Nephron (organoid): ENCODE results near the gene ABCG1.

Experiments
- H3K27ac Mint-ChIP-seq, 3 experiments: 2 replicates each; pipeline ENCODE4 v1.8.0; 2020; ENCODE audit warnings: mixed read lengths in 3 of 3, mild to moderate bottlenecking in 2 of 3, moderate library complexity in 1 of 3
- H3K27me3 Mint-ChIP-seq: 2 replicates; pipeline ENCODE4 v1.8.0; 2021; ENCODE audit warnings: low read depth, mild to moderate bottlenecking, moderate library complexity, mixed read lengths
- H3K36me3 Mint-ChIP-seq: 2 replicates; pipeline ENCODE4 v1.8.0; 2020; ENCODE audit warnings: low read depth, mixed read lengths
- H3K4me1 Mint-ChIP-seq: 2 replicates; pipeline ENCODE4 v1.8.0; 2020; ENCODE audit warnings: mixed read lengths
- H3K4me3 Mint-ChIP-seq, 3 experiments: 2 replicates each; pipeline ENCODE4 v1.8.0; 2020; ENCODE audit warnings: mild to moderate bottlenecking in 3 of 3, mixed read lengths in 3 of 3, moderate library complexity in 2 of 3
- H3K9me3 Mint-ChIP-seq: 2 replicates; pipeline ENCODE4 v1.8.0; 2020; ENCODE audit warnings: mixed read lengths
- CTCF ChIP-seq, 3 experiments: fragments of 200-600 bp; sonication (generic); IDR thresholded peaks; one replicate each; pipeline ENCODE4 v1.5.0; 2021; ENCODE audit warnings: antibody characterized with exemption in 3 of 3; ENCODE audit not compliant: unreplicated experiment in 3 of 3

Gene ABCG1

GRCh38 chr21:42233067-42233961 lies 14.4 kb downstream of the ABCG1 start:
- Mint-ChIP-seq H3K27me3 (peaks cover 53% of the 10 kb centered on the region), H3K4me1 (peaks cover 63% of the 10 kb centered on the region), H3K27ac (peak overlapping the region; percentile 48 to 88 (median 70)), H3K36me3 (no peaks in the 10 kb centered on the region), H3K4me3 (peak overlapping the region; percentile 46 to 79 (median 64)), H3K9me3 (no peaks in the 10 kb centered on the region)
- peak in 1 of 3 experiments; percentile 24 for TF ChIP-seq CTCF (IDR thresholded peaks at IDR 0.05; ENCODE audit: unreplicated experiment in 3 of 3)

- no peaks in the 10 kb centered on the region for H3K36me3 Mint-ChIP-seq
- H3K27ac Mint-ChIP-seq = peak overlapping the region in 2 of 3 experiments; percentile 70 to 88
- H3K9me3 Mint-ChIP-seq = no peaks in the 10 kb centered on the region
- H3K4me1 Mint-ChIP-seq = peaks cover 70% of the 10 kb centered on the region
- peaks cover 56% of the 10 kb centered on the region for H3K27me3 Mint-ChIP-seq
- H3K4me3 Mint-ChIP-seq = peak overlapping the region; percentile 35 to 41 (median 38)
- TF ChIP-seq CTCF (IDR thresholded peaks at IDR 0.05; ENCODE audit: unreplicated experiment in 3 of 3) = no peak
Observed at GRCh38 chr21:42234041-42234440, 15.1 kb downstream of the ABCG1 start.

DNA sequence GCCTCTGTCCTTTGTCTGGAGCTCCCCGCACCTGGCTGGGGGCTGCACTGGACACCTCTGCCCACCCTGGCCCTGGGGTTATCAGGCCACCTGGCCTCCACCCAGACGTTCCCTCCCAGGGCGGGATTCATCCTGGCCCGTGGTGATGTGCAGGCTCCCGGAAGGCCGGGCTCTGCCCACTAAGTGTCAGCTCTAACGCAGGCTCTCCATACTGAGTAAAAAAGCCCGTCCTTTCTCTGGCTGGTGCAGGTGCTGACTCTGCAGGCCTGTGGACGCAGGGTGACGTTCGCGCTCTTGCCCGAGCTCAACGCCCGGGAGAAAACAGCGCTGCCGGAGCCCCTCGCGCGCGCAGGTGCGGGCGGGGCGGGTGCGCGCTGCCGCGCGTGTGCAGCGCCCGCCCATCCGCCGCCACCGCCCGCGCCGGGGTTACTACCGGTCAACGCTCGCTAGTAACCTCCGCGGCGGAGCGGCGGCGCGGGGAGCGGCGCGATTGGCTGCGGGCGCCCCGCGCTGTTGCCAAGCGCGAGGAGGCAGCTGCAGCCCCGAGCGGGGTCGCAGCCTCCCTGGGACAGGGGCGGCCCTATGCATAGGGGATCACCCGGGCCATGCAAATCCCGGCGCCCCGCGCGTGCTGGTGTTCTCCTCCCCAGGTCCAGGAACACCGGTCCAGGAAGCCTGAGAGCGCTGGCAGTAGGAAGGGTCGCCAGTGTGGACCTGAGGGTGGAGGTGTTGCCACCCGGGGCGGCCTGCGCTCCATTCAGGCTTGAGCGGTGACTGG lies 15.7 kb downstream of the ABCG1 start:
- Mint-ChIP-seq H3K4me3 (peak overlapping the region; percentile 73 to 79 (median 79)), H3K36me3 (no peaks in the 10 kb centered on the region), H3K27ac (peak overlapping the region; percentile 67 to 87 (median 70)), H3K4me1 (peaks cover 72% of the 10 kb centered on the region), H3K9me3 (no peaks in the 10 kb centered on the region), H3K27me3 (peaks cover 58% of the 10 kb centered on the region)
- TF ChIP-seq CTCF (IDR thresholded peaks at IDR 0.05; ENCODE audit: unreplicated experiment in 3 of 3) = no peak

GRCh38 chr21:42235593-42235992 lies 16.7 kb downstream of the ABCG1 start:
- peaks cover 55% of the 10 kb centered on the region for H3K27me3 Mint-ChIP-seq
- peaks cover 63% of the 10 kb centered on the region for H3K4me1 Mint-ChIP-seq
- H3K36me3 Mint-ChIP-seq = no peaks in the 10 kb centered on the region
- peak overlapping the region; percentile 57 to 79 (median 79) for H3K4me3 Mint-ChIP-seq
- peak overlapping the region; percentile 67 to 87 (median 68) for H3K27ac Mint-ChIP-seq
- no peaks in the 10 kb centered on the region for H3K9me3 Mint-ChIP-seq
- TF ChIP-seq CTCF (IDR thresholded peaks at IDR 0.05; ENCODE audit: unreplicated experiment in 3 of 3) = no peak

- no peak for TF ChIP-seq CTCF (IDR thresholded peaks at IDR 0.05; ENCODE audit: unreplicated experiment in 3 of 3)
Observed at GRCh38 chr21:42236014-42236413, 17.1 kb downstream of the ABCG1 start.

More at GRCh38 chr21:42236014-42236413, 17.1 kb downstream of the ABCG1 start:
- peaks cover 60% of the 10 kb centered on the region for H3K4me1 Mint-ChIP-seq
- no peaks in the 10 kb centered on the region for H3K9me3 Mint-ChIP-seq
- peaks cover 58% of the 10 kb centered on the region for H3K27me3 Mint-ChIP-seq
- no peaks in the 10 kb centered on the region for H3K36me3 Mint-ChIP-seq
- peak overlapping the region; percentile 57 to 79 (median 79) for H3K4me3 Mint-ChIP-seq
- peak overlapping the region; percentile 67 to 87 (median 68) for H3K27ac Mint-ChIP-seq
